Panc1 (cell line): ENCODE measurements around the gene MED8.

ENCODE experiments used
- CTCF ChIP-seq: fragments of 450-650 bp; IDR thresholded peaks from 2 replicates; pipeline ENCODE4 v1.5.1; 2017; ENCODE audit warnings: mild to moderate bottlenecking
- TF ChIP-seq, protein P1 (sequence below), 2 experiments: IDR thresholded peaks; 2 replicates each; pipeline ENCODE4 v1.6.1; 2011 to 2012; ENCODE audit warnings: low read depth in 2 of 2, control low read depth in 1 of 2, low read length in 1 of 2, mild to moderate bottlenecking in 1 of 2, moderate library complexity in 1 of 2; ENCODE audit not compliant: insufficient read depth in 1 of 2

GRCh38 chr1:43405219-43405875, 15.7 kb upstream of the MED8 start:
- TF ChIP-seq CTCF, result no peak
- TF ChIP-seq, protein P1, sequence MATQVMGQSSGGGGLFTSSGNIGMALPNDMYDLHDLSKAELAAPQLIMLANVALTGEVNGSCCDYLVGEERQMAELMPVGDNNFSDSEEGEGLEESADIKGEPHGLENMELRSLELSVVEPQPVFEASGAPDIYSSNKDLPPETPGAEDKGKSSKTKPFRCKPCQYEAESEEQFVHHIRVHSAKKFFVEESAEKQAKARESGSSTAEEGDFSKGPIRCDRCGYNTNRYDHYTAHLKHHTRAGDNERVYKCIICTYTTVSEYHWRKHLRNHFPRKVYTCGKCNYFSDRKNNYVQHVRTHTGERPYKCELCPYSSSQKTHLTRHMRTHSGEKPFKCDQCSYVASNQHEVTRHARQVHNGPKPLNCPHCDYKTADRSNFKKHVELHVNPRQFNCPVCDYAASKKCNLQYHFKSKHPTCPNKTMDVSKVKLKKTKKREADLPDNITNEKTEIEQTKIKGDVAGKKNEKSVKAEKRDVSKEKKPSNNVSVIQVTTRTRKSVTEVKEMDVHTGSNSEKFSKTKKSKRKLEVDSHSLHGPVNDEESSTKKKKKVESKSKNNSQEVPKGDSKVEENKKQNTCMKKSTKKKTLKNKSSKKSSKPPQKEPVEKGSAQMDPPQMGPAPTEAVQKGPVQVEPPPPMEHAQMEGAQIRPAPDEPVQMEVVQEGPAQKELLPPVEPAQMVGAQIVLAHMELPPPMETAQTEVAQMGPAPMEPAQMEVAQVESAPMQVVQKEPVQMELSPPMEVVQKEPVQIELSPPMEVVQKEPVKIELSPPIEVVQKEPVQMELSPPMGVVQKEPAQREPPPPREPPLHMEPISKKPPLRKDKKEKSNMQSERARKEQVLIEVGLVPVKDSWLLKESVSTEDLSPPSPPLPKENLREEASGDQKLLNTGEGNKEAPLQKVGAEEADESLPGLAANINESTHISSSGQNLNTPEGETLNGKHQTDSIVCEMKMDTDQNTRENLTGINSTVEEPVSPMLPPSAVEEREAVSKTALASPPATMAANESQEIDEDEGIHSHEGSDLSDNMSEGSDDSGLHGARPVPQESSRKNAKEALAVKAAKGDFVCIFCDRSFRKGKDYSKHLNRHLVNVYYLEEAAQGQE (IDR thresholded peaks at IDR 0.05; ENCODE audit: insufficient read depth in 1 of 2, low read depth in 2 of 2, low read length in 1 of 2), result no peak
